Calu3 (cell line): ENCODE results near the gene UNC5C. TPM values are rescaled to one million over a fixed set of nuclear protein-coding genes. Genes with fewer than 3 reads are reported as not detected.

Source experiments
- BruUV-seq: library from RNA; stranded (reverse); fragments of 400-500 nt; replicated peaks from 2 replicates; lab custom pipeline; 2021; lab: Mats Ljungman, UMichigan
- CTCF ChIA-PET: fragments of 300-600 bp; sonication (Branson Sonifier 250); formaldehyde crosslinking; loops from one replicate; lab custom pipeline; 2022; ENCODE audit warnings: antibody characterized with exemption; lab: Charles Lee
- DNase-seq: peaks from one replicate; pipeline ENCODE4 v3.0.0; 2022
- H3K27ac Mint-ChIP-seq: one replicate; pipeline ENCODE4 v1.8.0; 2022; ENCODE audit warnings: mixed read lengths; ENCODE audit not compliant: unreplicated experiment
- H3K27me3 Mint-ChIP-seq: one replicate; pipeline ENCODE4 v1.8.0; 2022; ENCODE audit warnings: mixed read lengths; ENCODE audit not compliant: unreplicated experiment
- H3K36me3 Mint-ChIP-seq: one replicate; pipeline ENCODE4 v1.8.0; 2022; ENCODE audit warnings: mild to moderate bottlenecking, moderate library complexity, mixed read lengths; ENCODE audit not compliant: insufficient read depth, unreplicated experiment
- H3K4me1 Mint-ChIP-seq: one replicate; pipeline ENCODE4 v1.8.0; 2022; ENCODE audit warnings: mild to moderate bottlenecking, low read depth, mixed read lengths; ENCODE audit not compliant: unreplicated experiment
- H3K4me3 Mint-ChIP-seq: one replicate; pipeline ENCODE4 v1.8.0; 2022; ENCODE audit warnings: mild to moderate bottlenecking, low read depth, moderate library complexity, mixed read lengths; ENCODE audit not compliant: unreplicated experiment
- H3K9me3 Mint-ChIP-seq: one replicate; pipeline ENCODE4 v1.8.0; 2022; ENCODE audit warnings: low read depth, mixed read lengths; ENCODE audit not compliant: unreplicated experiment
- intact Hi-C: fragments of 100-400 bp; cut with micrococcal nuclease; formaldehyde crosslinking; loops from one replicate; pipeline ENCODE4 v1.10.0; 2022; ENCODE audit not compliant: unreplicated experiment
- total RNA-seq: library from RNA; stranded (reverse); gene quantifications from 2 replicates; pipeline ENCODE4 v1.2.3, GENCODE V29; 2022
- TF ChIP-seq, protein P1 (sequence below): fragments of 200-600 bp; IDR thresholded peaks from one replicate; pipeline ENCODE4 v1.8.0; 2022; ENCODE audit warnings: antibody characterized with exemption; ENCODE audit not compliant: unreplicated experiment

The UNC5C gene
- total RNA-seq, 1 experiment from 2014 or later = not detected

DNA sequence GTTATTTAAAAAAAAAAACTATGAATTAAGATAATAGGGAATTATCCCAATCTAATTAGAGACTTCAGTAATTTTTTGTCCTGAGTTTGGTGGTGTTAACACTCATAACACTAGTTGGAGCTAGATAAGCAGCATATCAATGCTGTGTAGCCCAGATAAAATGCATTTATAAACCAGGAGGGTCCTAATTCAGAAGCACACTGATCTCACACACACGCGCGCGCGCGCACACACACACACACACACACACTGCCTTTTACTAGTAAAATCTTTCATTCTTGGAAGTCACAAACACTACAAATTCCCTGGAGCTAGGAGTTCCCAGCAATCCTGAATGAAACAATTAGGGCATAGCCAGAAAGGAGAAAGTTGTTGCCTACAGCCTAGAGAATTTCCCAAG is 3.2 kb downstream of the UNC5C start:
- Mint-ChIP-seq H3K27ac (no peak overlapping the region), H3K36me3 (peaks cover 6% of the 10 kb centered on the region), H3K27me3 (peaks cover 16% of the 10 kb centered on the region), H3K4me1 (peaks cover 7% of the 10 kb centered on the region), H3K4me3 (no peak overlapping the region), H3K9me3 (no peaks in the 10 kb centered on the region)
- TF ChIP-seq, protein P1, sequence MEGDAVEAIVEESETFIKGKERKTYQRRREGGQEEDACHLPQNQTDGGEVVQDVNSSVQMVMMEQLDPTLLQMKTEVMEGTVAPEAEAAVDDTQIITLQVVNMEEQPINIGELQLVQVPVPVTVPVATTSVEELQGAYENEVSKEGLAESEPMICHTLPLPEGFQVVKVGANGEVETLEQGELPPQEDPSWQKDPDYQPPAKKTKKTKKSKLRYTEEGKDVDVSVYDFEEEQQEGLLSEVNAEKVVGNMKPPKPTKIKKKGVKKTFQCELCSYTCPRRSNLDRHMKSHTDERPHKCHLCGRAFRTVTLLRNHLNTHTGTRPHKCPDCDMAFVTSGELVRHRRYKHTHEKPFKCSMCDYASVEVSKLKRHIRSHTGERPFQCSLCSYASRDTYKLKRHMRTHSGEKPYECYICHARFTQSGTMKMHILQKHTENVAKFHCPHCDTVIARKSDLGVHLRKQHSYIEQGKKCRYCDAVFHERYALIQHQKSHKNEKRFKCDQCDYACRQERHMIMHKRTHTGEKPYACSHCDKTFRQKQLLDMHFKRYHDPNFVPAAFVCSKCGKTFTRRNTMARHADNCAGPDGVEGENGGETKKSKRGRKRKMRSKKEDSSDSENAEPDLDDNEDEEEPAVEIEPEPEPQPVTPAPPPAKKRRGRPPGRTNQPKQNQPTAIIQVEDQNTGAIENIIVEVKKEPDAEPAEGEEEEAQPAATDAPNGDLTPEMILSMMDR = no peak
- BruUV-seq = no TSS peak
- intact Hi-C loops = no loop called here
- DNase-seq = no peak
- CTCF ChIA-PET = no interaction called here

DNA sequence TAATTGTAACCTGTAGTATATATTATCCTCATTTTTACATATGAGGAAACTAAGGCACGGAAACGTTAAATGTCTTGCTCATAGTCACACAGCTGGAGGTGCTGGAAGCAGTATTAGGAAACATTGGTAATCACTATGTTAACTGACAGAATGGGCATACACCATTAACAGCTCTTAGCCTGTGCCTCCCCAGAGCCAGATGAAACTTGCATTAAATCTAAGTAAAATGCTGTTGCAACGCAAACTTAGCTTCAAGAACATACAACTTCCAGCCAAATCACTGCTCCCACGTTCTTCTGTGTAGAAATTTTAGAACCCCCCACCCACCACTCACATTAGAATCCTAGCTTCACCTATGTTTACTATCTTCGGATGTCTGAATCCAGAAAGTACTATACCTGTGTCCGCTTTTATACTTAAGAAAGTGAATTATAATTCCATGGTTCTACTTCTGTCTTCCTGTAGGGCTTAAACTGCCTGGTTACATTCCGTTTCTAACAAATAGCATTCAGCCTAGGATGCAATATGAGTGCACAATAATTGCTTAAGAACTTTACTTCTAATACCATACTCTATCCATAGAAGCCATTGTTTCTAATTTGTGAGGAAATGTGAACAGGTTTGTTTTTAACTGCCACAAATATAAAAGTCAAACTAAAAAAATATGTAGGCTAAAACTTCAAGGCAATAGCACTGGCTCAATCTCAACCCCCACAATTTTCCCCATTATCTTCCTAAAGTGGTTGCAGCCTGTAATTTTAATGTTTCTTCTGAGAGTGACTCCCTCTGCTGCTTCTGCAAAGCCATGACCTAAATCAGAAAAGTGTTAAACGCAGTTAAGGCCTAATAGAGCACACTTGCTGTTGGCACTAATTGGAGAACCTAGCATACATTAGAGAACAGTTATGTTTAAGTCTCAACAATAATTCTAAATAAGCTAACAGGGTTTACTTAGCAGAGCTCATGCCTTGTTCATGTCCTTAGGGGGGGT is 4.4 kb downstream of the UNC5C start:
- H3K4me3 Mint-ChIP-seq = no peak overlapping the region
- DNase-seq = no peak
- H3K27ac Mint-ChIP-seq = no peak overlapping the region
- no peaks in the 10 kb centered on the region for H3K4me1 Mint-ChIP-seq
- no peaks in the 10 kb centered on the region for H3K36me3 Mint-ChIP-seq
- intact Hi-C loops = no loop called here
- no TSS peak for BruUV-seq
- CTCF ChIA-PET = interaction anchor here (1.2 kb wide), 1 partner anchor 12 kb away, joined by 3 read pairs; no protein-coding TSS in a partner anchor
- H3K9me3 Mint-ChIP-seq = no peaks in the 10 kb centered on the region
- peaks cover 16% of the 10 kb centered on the region for H3K27me3 Mint-ChIP-seq
- TF ChIP-seq, protein P1 = no peak

DNA sequence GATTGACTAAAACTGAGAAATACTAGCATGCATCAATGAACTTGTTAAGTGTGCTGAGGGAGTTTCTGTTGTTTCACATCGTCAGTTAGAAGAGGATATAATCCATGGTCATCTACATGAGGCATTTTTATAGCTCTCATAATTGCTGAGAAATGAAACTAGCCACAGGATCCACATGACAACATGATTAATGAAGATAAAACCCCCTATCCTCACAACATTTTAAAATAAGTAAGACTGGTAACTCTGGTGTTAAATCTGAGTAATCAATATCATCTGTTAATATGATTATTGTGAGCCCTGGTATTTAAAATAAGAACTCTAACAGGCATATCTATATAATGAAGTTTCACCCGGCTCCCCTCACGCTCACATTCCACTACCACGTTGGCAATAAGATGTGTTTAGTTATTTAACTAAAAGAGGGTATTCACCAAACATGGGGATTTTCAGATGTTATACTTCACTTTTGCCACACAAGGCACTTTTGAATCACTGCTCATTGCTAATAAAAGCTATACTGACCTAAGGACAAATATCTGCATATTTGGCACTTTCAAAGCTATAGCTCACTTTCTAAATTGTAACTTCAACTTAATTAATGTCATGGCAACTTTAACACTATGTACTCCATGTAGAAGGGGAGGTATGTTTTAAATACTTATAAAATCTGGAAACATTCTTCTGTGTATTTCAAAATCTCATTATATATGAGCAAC is 6.7 kb downstream of the UNC5C start:
- CTCF ChIA-PET = no interaction called here
- Mint-ChIP-seq H3K36me3 (no peaks in the 10 kb centered on the region), H3K4me3 (no peak overlapping the region), H3K27me3 (peaks cover 11% of the 10 kb centered on the region), H3K27ac (no peak overlapping the region), H3K4me1 (no peaks in the 10 kb centered on the region), H3K9me3 (no peaks in the 10 kb centered on the region)
- TF ChIP-seq, protein P1 = no peak
- DNase-seq = no peak
- intact Hi-C loops = no loop called here
- no TSS peak for BruUV-seq

DNA sequence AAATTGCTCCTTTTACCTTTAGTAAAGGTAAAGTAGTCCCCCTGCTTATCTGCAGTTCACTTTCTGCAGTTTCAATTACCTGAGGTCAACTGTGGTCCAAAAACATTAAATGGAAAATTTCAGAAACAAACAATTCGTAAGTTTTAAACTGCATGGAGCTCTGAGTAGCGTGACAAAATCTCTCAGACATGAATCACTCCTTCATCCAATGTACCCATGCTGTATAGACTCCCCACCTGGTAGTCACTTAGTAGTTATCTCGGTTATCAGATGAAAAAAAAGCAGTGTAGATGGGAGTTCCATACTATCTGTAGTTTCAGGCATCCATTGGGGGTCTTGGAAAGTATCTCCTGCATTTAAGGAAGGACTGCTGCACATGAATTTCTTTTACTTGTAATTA is 7.7 kb downstream of the UNC5C start:
- Mint-ChIP-seq H3K27ac (no peak overlapping the region), H3K36me3 (no peaks in the 10 kb centered on the region), H3K9me3 (no peaks in the 10 kb centered on the region), H3K27me3 (peaks cover 1% of the 10 kb centered on the region), H3K4me3 (no peak overlapping the region), H3K4me1 (no peaks in the 10 kb centered on the region)
- intact Hi-C loops = no loop called here
- BruUV-seq = no TSS peak
- CTCF ChIA-PET = no interaction called here
- no peak for DNase-seq
- TF ChIP-seq, protein P1 = no peak
